ENCODE data around the gene ANKRD11.

ANKRD11 gene

GRCh38 chr16:89357055-89357816 lies 133.1 kb downstream of the ANKRD11 start:
- no peak for TF ChIP-seq CTCF (IDR thresholded peaks at IDR 0.05; ENCODE audit: insufficient read depth, low read depth, low read length, missing control alignments)
- H3K4me3 ChIP-seq (ENCODE audit: low read length) = no peak overlapping the region
- peak; percentile 79 for DNase-seq (ENCODE audit: low read depth)

GRCh38 chr16:89355686-89356085 lies 134.7 kb downstream of the ANKRD11 start:
- TF ChIP-seq CTCF (IDR thresholded peaks at IDR 0.05; ENCODE audit: insufficient read depth, low read depth, low read length, missing control alignments) = no peak
- no peak for DNase-seq (ENCODE audit: low read depth)
- no peak overlapping the region for H3K4me3 ChIP-seq (ENCODE audit: low read length)

GRCh38 chr16:89355007-89355406 lies 135.4 kb downstream of the ANKRD11 start:
- DNase-seq (ENCODE audit: low read depth) = no peak
- no peak for TF ChIP-seq CTCF (IDR thresholded peaks at IDR 0.05; ENCODE audit: insufficient read depth, low read depth, low read length, missing control alignments)
- H3K4me3 ChIP-seq (ENCODE audit: low read length) = no peak overlapping the region

GRCh38 chr16:89354325-89354724 lies 136.0 kb downstream of the ANKRD11 start:
- no peak overlapping the region for H3K4me3 ChIP-seq (ENCODE audit: low read length)
- DNase-seq (ENCODE audit: low read depth) = no peak
- TF ChIP-seq CTCF (IDR thresholded peaks at IDR 0.05; ENCODE audit: insufficient read depth, low read depth, low read length, missing control alignments) = no peak

GRCh38 chr16:89352091-89352681 lies 138.2 kb downstream of the ANKRD11 start:
- DNase-seq (ENCODE audit: low read depth) = peak; percentile 92
- no peak for TF ChIP-seq CTCF (IDR thresholded peaks at IDR 0.05; ENCODE audit: insufficient read depth, low read depth, low read length, missing control alignments)
- H3K4me3 ChIP-seq (ENCODE audit: low read length) = no peak overlapping the region

GRCh38 chr16:89351645-89352044 lies 138.7 kb downstream of the ANKRD11 start:
- no peak for TF ChIP-seq CTCF (IDR thresholded peaks at IDR 0.05; ENCODE audit: insufficient read depth, low read depth, low read length, missing control alignments)
- H3K4me3 ChIP-seq (ENCODE audit: low read length) = no peak overlapping the region
- no peak for DNase-seq (ENCODE audit: low read depth)
